ENCODE results near the gene ZNF593OS.

- TF ChIP-seq CTCF (IDR thresholded peaks at IDR 0.05 in 8 of 11, conservative IDR thresholded peaks at IDR 0.05 in 3 of 11) (no peak), POLR2A (IDR thresholded peaks at IDR 0.05) (no peak)
Measured at GRCh38 chr1:26142159-26142558, 29.5 kb downstream of the ZNF593OS start.

Measured in spleen (tissue), 7 donors.